GM18502 (cell line): ENCODE results near the gene DNAH1.

Experiments used
- ATAC-seq: cut with Tn5 transposase; IDR thresholded peaks from one replicate; pipeline ENCODE4 v1.9.1; 2021; ENCODE audit warnings: mild to moderate bottlenecking; ENCODE audit not compliant: unreplicated experiment, poor library complexity

DNAH1 gene

DNA sequence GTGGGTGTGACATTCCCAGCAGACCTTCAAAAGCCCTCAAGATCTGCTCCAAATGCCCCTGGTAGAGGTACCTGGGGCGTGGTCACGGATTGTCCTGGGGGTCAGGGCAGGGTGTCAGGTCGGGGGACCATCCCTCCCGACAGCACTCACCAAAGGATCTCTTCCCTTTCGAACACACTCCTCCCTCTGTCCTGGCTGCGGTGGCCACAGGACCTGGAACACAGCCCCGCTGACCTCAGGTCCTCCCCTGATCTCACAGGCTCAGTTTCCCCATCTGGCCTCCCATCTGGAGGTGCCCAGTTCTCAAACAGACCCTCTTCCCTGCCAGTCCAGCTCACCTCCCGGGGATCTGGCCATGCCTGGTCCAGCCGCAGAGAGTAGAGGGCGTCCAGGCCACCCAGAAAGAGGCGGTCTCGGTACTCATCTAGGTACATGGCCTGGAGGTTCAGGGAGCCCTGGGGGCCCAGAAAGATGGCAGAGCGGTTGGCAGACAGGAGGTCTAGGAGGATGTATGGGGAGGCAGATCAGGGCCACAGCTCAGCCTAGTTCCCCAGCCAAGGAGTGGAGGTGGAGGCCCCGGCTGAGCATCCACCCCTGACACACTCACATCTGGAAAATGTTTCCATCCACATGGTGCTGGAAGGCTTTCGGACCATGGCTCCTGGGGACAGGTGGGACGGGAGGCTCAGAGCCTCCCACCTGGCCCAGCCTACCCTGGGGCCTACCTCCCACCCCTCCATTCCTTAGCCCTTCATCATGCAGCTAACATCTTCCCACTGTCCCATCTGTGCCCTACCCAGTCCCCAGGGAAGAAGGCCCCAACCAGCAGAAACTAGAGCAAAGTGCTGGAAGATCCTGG, 126.5 kb downstream of the DNAH1 start:
- no peak for ATAC-seq

DNA sequence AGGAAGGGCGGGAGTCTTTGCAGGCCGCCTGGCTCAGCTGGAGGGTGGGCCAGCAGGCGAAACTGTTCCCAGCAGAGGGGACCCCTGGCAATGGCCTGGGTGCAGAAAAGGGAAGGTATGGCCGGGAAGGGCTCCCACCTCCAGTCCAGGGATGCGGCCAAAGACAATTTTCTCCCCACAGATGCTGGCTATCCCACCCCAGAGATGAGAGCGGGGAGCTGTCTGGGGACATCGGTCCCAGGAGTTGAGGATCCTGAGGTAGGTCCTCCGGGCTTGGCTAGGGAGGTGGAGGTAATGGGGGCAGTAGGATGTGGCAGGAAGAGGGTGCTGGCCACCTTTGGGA, 127.1 kb downstream of the DNAH1 start:
- ATAC-seq, result no peak

DNA sequence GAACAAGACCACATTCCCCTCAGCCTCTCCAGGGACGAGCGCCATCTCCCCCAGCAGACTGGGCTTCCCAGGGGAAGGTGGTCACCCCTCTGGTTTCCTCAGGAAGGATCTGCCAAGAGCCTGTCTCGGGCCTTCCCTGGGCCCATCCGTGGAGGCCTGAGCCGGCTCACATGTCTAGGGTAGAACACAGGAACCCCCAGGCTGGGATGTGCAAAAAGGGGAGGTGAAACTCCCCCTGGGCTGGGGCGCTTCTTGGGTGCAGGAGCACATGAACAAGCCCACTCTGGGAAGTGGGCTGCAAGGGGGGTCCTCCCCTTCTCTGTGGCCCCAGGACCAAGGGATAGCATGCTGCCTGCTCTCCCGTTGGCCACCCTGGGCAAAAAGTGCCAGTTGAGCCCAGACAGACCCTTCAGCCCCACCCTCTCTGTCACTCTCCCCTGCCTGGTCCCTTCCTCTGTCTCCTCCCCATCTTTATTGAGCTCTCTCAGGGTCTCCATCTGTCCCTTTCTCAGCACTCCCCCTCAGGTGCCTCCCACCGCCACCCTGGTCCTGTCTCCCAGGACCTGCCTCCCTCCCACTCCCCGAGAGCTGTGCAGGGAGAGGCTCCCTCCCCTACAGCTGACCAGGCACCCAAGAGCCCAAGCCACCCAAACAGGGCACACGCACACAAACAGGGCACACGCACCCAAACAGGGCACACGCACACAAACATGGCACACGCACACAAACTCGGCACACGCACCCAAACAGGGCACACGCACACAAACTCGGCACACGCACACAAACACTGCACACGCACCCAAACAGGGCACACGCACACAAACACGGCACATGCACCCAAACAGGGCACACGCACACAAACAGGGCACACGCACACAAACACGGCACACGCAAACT, 127.9 kb downstream of the DNAH1 start:
- no peak for ATAC-seq

DNA sequence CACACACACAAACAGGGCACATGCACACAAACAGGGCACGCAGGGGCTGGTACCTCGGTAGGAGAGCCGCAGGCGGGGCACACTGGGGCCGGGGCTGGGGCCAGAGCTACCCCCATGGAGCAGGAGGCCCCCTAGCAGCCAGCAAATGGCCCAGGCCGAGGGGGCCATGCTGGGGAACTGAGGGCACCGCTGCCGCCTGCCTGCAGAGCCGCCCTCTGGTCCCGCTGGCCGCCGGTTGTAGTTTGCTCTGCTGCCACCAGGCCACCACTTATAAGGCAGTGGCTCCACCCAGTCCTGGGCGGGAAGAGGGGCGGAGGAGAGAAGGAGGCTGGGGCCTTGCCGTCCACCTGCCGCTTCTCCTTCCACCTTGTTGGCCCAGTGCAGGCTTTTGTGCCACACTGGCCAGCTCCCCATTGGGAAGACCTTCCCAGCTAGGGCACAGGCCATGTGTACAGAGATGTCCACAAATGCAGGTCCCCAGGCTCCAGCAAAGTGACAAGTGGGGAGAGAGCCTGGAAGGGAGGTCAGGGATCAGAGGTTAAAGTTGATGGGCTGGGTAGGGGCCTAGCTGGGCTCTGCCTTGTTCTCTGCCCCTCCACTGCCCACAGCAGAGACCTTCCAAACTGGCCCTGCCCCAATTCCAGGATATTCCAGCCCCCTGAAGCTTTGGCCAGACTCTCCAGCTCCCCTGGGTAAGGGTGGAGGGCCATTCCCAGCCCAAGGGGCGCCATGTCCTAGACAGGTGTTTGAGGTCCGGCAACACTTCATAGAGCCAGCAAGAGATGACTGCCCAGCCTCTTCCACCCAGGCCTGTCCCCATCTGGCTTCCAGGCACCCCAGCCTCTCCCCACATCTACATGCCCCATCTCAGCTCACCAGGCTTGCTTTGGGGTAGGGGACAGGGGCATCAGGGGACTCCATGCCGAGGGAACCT, 129.0 kb downstream of the DNAH1 start, which contains the start of gene SEMA3G:
Gene SEMA3G, minus strand, starts transcription at position 244 of the 934 bp plus-strand sequence. Its CDS starts 76 bp downstream, at position 168.
- ATAC-seq, result peak; percentile 83

DNA sequence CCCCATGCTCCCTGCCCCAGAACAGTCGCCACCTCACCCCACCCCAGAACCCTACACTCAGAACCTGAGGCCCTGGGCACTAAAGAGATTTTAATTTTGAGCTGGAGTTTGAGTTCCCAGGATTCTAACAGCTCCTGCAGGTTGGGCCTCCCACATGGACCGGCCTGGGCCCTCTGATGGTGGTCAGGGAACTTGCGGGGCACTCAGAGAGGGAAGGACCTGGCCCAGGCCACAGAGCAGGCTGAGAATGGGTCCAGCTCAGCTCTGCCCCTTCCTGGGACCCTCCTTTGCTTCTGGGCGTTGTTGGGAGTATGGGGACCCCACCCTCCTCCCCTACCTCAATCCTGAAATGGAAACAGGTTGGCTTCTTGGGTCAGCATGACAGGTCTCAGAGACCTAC, 129.9 kb downstream of the DNAH1 start:
- ATAC-seq, result no peak

DNA sequence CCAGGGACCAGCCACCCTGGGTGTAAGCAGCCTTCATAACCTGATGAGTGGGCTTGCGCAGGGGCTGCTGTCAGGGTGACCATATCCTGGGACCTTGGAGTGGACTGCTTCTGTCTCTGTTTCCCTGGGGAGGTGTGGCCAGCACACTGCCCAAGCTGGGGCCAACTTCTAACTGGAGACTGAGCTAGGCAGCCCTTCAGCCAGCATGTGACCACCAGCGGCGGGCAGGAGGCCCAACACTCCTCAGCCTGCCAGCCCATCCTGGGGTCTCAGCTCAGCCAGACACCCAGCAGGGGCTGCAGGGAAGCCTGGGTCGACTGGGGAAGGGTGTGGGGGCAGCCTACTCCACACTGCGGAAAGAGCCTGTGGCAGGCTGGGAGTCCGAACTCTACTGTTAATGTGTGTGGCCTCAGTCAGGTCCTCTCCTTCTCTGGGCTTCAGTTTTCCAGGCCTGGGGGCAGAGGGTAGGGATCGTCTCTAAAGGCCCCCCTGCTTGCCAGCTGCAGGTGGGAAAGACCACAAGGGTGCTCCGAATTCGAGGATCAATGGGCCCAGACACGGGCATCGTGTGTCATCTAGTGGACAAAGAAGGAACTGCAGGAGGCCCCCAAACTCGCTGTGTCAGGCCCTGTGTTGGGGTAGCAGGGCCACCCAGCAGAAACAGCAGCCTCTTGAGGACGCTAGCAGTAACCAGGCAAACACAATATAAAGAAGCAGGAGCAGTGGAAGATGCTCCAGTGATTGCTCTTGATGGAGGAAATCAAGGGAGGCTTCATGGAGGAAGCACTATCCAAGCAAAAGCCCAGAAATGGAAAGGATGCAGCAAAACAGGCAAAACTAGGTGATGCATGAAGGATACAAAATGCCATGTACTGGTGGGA, 130.8 kb downstream of the DNAH1 start:
- ATAC-seq, result no peak

DNA sequence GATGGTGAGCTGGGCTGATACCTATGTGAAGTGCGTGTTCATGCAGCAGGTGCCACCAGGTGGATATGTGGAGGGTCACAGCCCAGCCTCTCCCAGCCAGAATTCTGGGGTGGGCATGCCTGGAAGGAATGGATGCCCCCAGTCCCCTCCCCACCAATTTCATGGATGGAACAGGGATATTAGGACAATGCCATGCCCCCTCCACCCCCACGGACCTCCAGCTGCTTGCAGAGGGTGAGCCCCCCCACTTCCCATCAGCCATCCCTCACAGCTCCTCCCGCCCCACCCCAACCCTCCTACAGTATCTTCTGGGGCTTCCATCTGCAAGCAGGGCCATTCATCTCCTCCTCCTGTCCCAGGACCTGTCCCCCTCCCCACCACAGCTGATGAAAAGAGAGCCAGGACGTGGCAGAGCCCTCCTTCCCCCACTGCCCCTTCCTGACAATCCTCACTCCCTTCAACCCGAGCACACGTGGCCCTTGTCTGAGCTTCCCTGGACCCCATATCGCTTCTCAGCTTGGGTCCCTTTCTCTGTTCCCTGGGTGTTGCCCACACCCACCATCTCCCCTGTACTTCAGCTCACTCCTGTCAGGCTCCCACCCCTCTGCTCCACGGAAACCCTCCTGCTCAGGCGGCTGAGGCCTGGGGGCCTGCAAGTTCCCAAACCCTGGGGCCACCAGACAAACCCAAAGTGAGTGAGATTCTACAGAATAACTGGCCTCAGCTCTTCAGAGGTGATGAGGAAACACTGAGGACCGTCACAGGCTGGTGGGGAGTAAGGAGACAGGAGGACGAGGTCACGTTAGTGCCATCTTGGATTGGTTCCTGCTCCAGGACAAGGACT, 131.6 kb downstream of the DNAH1 start:
- no peak for ATAC-seq
